Measurements from ENCODE around the gene SLC6A9.

DNA sequence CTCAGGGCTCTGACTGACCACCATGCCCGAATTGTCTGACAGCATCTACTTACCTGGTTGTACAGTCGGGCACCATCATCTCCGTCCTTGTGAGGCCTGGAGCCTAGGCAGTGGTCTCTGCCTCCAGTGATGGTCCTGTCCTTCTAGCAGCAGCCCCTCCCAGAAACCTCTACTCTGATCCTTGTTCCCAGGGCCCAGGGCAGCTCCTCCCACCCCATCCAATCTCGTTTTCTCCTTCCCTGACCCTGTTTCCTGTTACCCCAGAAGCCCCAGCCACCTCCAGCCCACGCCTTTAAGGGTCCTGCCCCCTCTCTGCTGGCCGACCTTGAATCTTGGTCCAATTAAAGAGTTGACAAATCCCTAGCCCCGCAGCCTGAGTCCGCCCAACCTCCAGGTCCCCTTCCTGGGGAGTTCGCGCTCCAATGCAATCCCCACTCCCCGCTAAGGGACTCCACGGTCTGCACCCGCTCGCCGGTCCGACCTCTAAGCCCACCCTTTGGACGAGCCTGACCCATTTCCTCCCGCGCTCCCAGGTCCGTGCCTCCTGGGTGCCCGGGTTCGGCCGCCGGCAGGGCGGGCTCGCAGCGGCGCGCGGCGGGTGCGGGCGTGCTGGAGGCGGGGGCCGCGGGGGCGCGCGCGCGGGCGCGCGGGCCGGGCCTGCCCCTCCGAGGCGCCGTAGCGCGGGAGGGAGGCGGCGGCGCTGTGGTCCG lies 52.6 kb downstream of the SLC6A9 start, which contains the start of gene B4GALT2:
- TF ChIP-seq EZH2phosphoT487 (IDR thresholded peaks at IDR 0.05; ENCODE audit: unreplicated experiment) (no peak), JUNB (IDR thresholded peaks at IDR 0.05; ENCODE audit: unreplicated experiment) (no peak), CTCF (conservative IDR thresholded peaks at IDR 0.05; ENCODE audit: low read depth in 2 of 2) (no peak), EZH2 (IDR thresholded peaks at IDR 0.05; ENCODE audit: low read depth, unreplicated experiment) (no peak)

All from GM23338 (cell line).